GM19452 (cell line): ENCODE results near the gene TMEM169.
A peak's percentile ranks its signal among the peaks of the same experiment; 100 is the strongest.
"Not testable (repeated sequence)": the region's sequence is repeated elsewhere in the genome, so short reads cannot be mapped to it uniquely, and the experiment has no call there.

Experiments used
- ATAC-seq: cut with Tn5 transposase; IDR thresholded peaks from one replicate; pipeline ENCODE4 v1.9.1; 2021; ENCODE audit not compliant: unreplicated experiment

Gene TMEM169

DNA sequence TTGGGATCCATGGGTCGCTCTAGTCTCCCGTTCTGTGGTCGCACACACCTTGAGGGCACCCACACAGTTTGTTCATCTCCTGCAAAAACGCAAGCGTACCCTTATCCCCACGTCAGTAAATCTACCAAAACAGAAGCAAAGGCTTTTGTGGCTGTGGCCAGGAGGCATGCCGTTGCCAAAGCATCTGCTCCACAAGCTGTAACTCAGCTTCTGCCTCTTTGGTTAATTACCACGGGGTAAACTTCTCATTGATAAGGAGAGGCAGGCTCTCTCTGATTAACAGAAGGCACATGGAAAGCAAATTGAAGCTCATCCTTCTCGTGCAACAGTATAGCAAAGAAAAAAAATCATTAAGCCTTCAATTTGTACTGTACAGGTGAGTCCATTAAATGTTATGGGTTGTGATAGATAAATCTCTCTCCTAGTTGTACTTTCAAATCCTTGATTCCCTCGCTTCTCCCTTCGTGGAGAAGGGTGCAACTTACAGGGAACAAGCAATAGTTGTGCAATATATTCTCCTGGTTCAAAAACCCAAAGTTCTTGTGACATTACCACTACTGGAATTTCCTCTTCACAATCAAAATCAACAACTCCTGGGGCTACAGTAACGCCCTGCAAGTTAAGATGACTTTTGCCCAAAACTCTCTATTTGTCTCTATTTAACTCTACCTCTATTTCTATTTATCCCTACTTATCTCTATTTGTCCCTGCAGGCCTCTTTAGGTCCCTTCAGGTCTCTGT is 10.4 kb upstream of the TMEM169 start:
- no peak for ATAC-seq

DNA sequence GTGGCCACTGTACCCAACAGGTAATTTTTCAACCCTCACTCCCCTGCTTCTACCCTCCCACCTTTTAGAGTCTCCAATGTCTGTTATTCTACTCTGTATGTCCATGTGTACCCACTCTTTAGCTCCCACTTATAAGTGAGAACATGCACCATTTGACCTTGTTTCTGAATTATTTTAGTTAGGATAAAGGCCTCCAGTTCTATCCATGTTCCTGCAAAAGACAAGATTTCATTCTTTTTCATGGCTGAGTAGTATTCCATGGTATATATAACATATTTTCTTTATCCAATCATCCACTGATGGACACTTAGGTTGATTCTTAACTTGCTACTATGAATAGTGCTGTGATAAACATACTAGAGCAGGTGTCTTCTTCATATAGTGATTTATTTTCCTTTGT is 9.2 kb upstream of the TMEM169 start:
- no peak for ATAC-seq

DNA sequence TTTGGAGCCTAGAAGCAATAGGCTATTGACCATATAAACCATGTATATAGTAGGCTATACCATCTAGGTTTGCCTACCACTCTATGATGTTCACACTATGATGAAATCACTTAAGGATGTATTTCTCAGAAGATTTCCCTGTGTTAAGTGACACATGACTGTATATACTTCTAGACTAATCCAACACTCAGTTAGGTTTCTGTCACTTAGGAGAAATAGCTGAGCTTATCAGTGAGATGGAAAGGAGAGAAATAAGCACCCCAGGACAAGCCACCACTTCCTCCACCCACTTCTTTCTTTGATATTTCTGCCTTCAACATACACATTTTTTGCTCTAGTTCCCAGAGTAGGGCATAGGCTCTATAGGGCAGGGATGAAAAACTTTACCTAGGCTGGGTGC is 7.9 kb upstream of the TMEM169 start:
- ATAC-seq, result no peak

DNA sequence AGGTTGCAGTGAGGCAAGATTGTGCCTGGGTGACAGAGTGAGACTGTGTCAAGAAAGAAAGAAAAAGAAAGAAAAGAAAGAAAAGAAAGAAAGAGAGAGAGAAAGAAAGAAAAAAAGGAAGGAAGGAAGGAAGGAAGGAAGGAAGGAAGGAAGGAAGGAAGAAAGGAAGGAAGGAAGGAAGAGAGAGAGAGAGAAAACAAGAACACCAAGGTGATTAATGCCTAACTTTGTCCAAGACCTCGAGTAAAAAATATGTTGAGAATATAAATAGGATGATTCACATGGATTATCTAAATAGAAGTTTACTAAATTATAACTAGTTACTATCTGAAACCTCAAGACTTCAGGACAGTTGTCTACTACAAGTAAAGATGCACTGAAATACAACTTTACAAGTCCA is 7.3 kb upstream of the TMEM169 start:
- no peak for ATAC-seq

DNA sequence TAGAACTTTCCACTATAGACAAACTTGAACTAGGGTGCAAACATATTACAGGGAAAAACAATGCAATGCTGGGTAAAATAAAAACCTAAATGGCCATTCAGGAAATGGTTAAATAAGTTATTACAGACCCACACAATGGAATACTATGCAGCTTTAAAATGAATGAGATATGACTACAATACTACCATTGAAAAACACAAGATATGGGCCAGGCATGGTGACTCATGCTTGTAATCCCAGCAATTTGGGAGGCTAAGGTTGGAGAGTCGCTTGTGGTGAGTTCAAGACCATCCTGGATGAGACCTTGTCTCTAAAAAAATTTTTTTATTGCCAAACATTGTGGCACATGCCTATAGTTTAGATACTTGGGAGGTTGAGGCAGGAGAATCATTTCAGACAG is 6.9 kb upstream of the TMEM169 start:
- ATAC-seq, result no peak

DNA sequence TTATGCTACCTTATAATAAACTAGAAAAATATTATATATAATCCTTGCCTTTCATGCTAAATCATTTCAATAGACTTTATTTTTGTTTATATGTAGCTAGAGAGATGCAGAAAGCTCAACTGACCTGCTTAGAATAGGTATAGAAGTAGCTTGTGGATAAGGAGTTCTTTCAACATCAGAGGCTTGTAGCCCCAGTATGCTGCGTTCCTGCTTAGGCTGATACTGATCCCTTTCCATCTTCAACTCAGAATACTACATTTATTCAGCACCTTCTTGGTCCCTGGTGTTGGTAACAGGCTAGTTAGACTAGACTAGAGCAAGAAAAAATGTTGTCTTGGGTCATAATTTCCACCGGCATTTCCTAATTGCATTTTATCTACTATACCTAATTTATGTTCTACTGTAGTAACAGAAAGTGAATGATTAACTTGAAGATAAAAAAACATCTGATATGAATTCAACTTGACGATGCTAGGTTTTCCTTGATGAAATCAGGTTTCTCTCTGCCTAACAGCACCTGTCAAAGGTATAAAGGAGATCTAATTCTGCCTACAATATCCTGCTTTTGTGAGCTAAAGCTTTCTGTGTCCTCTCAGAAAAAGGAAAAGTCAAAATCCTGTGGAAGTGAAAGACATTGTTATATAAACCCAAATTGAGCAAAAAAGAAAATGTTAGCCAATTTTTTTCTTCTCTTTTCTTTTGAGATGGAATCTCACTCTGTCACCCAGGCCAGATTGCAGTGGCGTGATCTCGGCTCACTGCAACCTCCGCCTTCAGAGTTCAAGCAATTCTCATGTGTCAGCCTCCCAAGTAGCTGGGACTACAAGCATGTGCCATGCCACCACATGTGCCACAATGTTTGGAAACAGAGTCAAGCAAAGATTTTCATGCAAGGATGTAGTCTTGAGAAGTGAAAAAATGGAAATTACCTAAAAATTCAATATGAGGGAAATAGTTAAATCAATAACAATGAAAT is 5.9 kb upstream of the TMEM169 start:
- ATAC-seq, result no peak

DNA sequence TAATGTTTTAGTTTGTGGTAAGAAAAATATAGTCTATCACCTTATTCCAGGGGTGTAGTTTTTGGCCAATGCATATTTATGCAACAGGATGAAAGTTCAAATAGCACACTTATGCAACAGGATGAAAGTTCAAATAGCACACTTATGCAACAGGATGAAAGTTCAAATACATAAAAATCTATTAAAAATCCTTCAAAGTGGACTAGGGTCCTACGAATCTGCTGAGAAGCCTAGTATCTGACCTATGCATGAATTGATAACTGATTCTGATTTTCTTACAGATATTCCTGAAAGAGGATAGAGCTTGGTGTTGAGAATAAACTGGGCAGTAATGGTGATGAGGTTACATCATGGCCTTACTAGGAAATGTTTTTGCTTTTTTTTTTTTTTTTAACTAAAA is 2.9 kb upstream of the TMEM169 start:
- ATAC-seq, result no peak

DNA sequence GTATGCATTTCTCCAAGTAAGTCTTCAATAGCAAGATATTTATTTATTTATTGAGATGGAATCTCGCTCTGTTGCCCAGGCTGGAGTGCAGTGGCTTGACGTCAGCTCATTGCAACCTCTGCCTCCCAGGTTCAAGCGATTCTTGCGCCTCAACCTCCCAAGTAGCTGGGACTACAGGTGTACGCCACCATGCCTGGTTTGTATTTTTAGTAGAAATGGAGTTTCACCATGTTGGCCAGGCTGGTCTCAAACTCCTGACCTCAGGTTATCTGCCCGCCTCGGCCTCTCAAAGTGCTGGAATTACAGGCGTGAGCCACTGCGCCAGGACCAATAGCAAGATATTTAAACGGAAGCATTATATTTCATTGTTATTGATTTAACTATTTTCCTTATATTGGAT is 1.7 kb upstream of the TMEM169 start:
- not testable (repeated sequence) for ATAC-seq

DNA sequence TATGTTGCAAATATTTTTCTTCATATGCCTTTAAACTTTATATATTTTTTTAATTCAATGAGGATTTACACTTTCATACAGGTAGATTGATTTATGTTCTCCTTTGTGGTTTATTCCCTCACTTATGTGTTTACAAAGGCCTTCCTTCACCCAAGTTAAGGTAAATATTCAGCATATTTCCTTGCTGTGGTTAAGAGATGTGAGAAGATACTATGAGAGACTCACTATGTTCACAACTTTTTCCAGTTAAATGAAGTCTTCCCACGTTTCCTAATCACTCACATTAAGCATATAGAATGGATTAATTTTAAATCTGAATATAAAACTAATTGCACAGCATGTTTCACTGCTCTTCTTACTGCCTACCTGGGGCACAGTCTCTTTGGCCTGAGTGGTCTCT is 707 bp upstream of the TMEM169 start:
- no peak for ATAC-seq

DNA sequence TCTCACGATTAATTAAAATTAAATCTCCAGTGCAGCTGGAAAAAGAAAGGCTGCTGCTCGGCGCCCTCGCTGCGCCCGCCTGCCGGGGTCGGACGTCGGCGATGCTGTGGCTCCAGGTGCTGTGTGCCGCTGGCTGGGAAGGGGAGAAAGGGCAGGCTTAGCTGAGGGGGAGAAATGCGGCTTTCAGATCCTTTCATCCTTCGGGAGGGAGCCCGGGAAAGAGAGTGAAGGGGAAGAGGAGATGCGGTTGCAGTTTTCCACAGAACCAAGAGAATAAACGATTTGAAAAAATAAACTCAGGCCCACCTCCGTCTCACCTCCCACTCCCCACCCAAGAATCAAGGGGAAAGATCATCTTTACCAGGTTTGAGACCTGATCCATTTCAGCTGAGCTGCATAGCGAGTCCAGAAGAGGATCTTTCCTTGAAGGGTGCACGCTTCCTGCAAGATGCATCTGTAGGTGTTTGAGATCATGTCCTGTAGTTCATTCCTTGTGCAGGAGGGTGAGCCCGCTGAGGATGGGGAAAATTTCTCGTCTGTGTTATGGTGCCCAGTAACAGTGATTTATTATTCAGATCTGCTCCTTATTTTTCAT is 495 bp downstream of the TMEM169 start:
- ATAC-seq, result peak; percentile 23

DNA sequence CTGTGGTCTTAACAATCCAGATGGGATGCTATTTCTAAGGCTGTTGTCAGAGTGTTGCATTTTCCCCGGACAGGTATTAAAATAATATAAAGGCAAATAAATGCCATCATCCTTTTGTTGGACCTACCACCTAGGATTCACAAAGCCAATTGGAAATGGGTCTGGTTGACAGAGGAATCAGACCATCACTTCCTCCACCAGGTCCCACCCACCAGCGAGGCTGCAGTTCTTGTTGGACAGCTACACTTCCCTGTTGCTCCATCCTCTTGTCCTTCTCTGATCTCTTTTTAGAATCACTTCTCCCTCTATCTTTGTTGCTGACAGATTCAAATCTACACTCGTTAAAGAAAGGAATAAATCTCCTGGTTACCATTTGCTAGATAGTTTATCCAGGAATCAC is 1.1 kb downstream of the TMEM169 start:
- no peak for ATAC-seq

DNA sequence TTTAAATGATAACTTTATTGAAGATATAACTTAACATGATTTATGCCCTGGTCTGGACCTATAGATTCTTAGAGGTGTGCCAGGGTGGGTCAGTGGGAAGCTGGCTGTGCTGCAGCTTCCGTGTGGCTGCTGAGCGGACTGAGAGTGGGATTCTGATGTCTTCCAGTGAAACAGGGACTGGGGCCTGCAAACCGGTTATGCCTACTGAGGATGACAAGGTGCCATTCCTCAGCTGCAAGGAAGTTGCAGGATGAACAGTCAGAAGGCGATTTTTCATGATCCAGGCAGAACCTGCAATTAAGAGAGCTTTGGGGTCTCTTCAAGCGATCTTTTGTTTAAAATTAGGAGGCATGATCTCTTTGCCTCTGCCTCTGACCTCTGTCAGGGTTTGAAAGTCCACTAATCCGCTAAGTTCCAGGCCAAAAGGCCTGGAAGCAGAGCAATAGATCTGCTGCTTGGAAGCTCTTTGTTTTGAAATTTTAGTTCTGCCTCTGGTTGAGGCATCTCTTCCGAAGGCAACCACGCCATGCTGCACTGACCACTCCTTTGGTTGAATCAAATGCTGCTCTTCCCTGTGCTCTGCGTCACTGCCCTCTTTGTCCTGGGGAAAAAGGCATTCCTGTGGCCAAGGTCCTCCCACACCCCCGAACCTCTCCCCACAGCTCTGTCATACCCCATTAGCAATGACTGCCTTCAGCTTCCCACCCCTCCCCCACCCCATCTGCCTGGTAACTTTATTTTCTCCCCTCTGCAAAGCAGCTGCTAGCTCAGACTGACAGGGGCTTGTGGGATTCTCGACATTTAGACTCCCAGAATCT is 2.0 kb downstream of the TMEM169 start:
- ATAC-seq, result no peak

DNA sequence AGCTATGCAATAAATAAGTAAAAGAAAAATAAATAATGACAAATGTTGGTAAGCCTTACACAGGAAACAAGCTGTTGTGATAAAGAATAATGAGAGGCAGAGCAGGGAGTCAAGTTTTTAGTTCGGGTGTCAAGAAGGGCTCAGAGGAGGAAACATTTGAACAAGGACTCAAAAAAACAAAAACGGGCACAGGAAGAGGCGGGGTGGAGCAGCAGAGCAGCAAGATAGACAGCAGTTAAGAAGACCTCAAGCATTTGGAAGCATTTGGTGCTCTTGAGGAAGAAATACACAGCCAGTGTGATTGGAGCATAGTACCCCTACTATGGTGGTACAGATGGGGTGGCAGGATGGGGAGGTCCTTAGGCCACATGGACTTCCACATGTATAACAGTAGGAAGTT is 2.8 kb downstream of the TMEM169 start:
- no peak for ATAC-seq

DNA sequence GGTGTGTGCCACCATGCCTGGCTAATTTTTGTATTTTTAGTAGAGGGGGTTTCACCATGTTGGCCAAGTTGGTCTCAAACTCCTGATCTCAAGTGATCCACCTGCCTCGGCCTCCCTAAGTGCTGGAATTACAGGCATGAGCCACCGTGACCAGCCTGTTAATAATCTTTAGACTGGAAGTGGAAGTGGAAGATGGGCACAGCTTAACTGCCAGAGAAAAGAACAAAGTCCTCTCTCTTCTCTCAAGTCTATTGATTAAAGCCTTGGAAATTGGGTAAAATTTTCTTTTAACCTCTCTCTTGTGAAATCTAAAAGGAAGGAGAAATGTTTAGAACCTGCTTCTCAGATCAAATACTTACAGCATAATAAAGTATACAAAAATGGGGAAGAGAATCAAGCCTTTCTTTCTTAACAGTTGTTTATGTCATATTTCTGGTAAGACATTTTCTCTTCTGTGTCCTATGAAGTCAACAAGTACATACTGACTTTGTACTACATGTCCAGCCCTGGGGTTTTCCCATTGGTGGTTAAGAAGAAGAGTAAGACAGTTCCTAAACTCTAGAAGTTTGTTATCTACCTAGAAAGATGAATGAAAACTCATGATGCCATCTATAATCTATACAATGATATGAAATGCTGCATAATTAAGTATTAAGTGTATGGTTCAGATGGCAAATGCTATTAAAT is 4.6 kb downstream of the TMEM169 start:
- ATAC-seq, result no peak

DNA sequence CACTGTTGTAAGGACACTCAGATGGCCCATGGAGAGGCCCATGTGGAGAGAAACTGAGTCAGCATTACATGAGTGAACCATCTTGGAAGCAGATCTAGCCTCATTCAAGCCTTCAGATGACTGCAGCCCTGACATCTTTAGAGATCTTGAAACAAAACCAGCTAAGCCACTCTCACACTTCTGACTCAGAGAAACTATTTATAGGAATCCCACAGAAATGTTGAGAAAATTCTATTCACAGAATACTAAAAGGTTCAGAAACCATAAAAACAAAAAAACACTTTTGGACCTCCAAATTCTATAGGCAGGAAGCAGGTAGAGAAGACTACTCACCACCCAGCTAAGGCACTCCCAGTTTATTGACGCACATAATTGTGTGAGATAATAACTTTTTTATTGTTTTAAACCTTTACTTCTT is 8.7 kb downstream of the TMEM169 start:
- ATAC-seq, result no peak

DNA sequence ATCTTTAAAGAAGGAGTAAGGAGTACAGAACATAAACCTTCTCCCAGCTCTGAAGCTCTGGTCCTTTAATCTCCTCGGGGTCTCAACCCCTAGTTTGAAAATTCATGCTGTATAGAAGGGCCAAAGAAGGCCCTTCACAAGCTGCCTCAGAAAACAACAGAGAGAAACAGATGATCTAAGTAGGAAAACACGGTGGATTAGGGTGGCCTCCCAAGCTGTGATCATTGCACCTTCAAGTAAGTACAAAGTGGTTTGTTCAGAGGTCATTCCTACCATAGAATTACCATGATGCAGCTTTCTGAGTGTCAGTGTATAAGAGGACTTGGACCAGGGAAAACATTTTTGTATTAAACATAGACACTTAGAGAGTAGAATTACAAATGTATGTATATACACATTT is 10.9 kb downstream of the TMEM169 start:
- no peak for ATAC-seq

DNA sequence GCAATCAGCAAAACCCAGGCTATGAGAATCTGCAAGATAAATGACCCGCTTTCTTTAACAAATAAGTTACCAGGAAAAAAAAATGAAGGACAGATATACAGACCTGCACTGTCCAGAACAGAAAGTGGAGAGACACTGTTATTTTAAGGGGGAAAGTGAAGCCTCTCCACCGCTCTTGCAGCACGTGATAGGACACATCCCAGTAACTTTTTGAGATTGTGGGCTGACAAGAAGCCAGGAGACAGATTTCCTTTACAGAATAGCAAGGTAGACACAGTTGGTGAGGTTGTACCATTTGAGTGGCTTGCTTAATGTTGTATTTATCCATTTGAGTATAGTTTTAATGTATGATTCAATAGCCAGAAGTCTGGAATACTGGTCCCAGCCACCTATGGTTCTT is 13.0 kb downstream of the TMEM169 start:
- no peak for ATAC-seq

DNA sequence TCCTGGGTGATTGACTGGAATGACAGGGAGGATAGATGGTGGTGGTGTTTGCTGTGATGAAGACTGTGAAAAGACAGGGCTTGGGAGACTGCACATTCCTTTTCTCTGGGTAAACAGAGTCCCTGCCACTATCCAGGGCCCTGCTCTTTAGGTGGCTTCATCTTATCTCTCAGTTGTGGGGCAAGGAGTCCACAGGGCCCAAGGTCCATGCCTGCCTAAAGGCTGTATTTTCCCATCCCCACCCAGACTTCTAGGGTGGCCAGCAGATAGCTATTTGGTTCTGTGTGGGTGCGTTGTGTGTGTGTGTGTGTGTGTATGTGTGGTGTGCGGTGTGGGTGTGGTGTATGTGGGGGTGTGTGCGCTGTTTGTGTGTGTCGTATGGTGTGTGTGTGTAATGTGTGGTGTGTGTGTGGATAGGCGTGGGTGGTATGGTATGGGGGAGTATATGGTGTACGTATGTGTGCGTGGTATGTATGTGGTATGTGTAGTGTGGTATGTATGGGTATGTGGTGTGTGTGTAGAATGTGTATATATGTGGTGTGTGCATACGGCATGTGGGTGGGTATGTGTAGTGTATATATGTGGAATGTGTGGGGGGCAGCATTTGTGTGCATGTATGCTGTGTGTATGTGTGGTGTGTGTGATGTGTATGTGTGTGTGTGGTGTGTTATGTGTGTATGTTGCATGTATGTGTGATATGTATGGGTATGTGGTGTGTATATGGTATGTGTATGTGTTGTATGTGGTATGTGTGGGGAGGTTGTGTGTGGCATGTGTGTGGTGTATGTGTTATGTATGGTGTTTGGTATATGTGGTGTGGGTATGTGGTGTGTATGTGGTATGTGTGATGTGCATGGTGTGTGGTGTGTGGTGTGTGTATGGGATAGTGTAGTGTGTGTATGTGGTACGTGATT is 17.0 kb downstream of the TMEM169 start:
- no peak for ATAC-seq

DNA sequence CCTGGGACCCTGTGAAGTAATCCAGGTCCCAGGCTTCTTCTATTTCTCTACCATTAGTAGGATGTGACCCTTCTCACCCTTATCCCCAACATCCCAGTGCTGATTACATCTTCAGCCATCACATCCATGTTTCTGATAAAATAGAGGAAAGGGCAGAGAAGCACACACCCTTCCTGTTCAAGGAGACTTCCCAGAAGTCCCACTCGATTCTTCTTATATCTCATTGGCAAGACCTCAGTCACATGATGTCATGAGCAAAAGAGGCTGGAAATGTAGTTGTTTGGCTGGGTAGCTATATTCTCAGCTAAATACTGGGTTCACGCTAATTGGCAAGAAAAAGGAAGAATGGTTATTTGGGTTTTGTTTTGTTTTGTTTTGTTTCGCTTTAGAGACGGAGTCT is 19.4 kb downstream of the TMEM169 start:
- ATAC-seq, result no peak
